Endothelial cell of umbilical vein (primary cell): ENCODE results near the gene DIPK2B.

Source experiments
- CTCF ChIP-seq, 2 donors: IDR thresholded peaks; 1 replicate in 1 of 2; 2 replicates in 1 of 2; pipeline ENCODE4 v1.5.1; 2011; ENCODE audit warnings: low read length in 2 of 2, mild to moderate bottlenecking in 2 of 2, moderate library complexity in 2 of 2, control low read depth in 1 of 2, inconsistent platforms in 1 of 2, low read depth in 1 of 2; ENCODE audit not compliant: insufficient read depth in 1 of 2; ENCODE audit errors: extremely low read depth in 1 of 2
- EZH2 ChIP-seq: IDR thresholded peaks from 2 replicates; pipeline ENCODE4 v1.6.1; 2012; ENCODE audit warnings: borderline replicate concordance, low read depth, mild to moderate bottlenecking, moderate library complexity, low read length, inconsistent platforms; ENCODE audit not compliant: severe bottlenecking
- FOS ChIP-seq: IDR thresholded peaks from 2 replicates; pipeline ENCODE4 v1.6.1; 2011; ENCODE audit warnings: mild to moderate bottlenecking, low read length, moderate library complexity, borderline replicate concordance; ENCODE audit not compliant: insufficient read depth
- GATA2 ChIP-seq: IDR thresholded peaks from 2 replicates; pipeline ENCODE4 v1.7.0; 2011; ENCODE audit warnings: low read depth, mild to moderate bottlenecking, moderate library complexity, mixed read lengths, low read length; ENCODE audit not compliant: insufficient read length, insufficient read depth
- JUN ChIP-seq: IDR thresholded peaks from 2 replicates; pipeline ENCODE4 v1.6.1; 2011; ENCODE audit warnings: borderline replicate concordance, low read depth; ENCODE audit not compliant: insufficient read length, insufficient read depth
- MAX ChIP-seq: IDR thresholded peaks from 2 replicates; pipeline ENCODE4 v1.6.1; 2011; ENCODE audit not compliant: insufficient read depth, insufficient read length
- MYC ChIP-seq: IDR thresholded peaks from one replicate; pipeline ENCODE4 v1.6.1; 2011; ENCODE audit warnings: mild to moderate bottlenecking, low read depth, low read length
- POLR2A ChIP-seq: IDR thresholded peaks from 2 replicates; pipeline ENCODE4 v1.6.1; 2012; ENCODE audit warnings: low read depth, mild to moderate bottlenecking, control low read depth, low read length
- POLR2AphosphoS5 ChIP-seq: IDR thresholded peaks from 2 replicates; pipeline ENCODE4 v1.6.1; 2012; ENCODE audit warnings: low read depth, mild to moderate bottlenecking, control low read depth, low read length, moderate library complexity; ENCODE audit not compliant: insufficient read depth

GRCh38 chrX:45157647-45158046, 43.0 kb downstream of the DIPK2B start:
- TF ChIP-seq POLR2AphosphoS5 (no peak), CTCF (IDR thresholded peaks at IDR 0.05; ENCODE audit: extremely low read depth in 1 of 2, insufficient read depth in 1 of 2, low read depth in 1 of 2, low read length in 2 of 2) (no peak), POLR2A (no peak), EZH2 (no peak), MAX (no peak), MYC (no peak), FOS (no peak), GATA2 (no peak), JUN (no peak)
